ENCODE measurements around the gene APOBEC4. TPM values are rescaled to one million over a fixed set of nuclear protein-coding genes. Genes with fewer than 3 reads are reported as not detected.

APOBEC4 gene
- polyA plus RNA-seq, 1 donor from 2014 or later = not detected

DNA sequence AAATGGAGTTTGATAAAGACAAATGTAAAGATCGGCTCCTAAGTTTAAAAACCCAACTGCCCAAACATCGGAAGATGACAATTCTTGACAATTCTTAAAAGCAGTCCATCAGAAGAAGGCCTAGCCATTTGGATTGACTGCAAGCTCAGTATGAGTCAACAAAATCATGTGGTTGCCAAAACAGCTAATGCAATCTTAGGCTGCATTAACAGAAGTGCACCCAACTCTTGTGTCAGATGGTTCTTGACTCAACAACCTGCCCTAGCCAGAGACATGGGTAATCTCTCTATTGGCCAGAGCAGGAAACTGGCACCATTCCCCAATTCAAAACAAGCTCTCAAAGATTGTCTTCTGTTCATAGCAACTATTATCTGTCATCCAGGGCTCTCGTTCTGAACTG is 53.0 kb downstream of the APOBEC4 start:
- Histone ChIP-seq H3K36me3 (ENCODE audit: insufficient read depth, low read length) (no peaks in the 10 kb centered on the region), H3K9me2 (ENCODE audit: insufficient read depth, low read length) (no peaks in the 10 kb centered on the region), H3F3A (ENCODE audit: insufficient read depth, low read length, poor library complexity, severe bottlenecking) (no peaks in the 10 kb centered on the region), H3K9ac (ENCODE audit: low read length) (no peak overlapping the region), H3K9me3 (ENCODE audit: low read length) (no peaks in the 10 kb centered on the region), H3K4me3 (ENCODE audit: low read length) (no peak overlapping the region), H3K4me2 (ENCODE audit: low read length) (no peak overlapping the region), H3K27me3 (ENCODE audit: insufficient read depth, low read depth, low read length) (no peaks in the 10 kb centered on the region), H2AFZ (ENCODE audit: low read depth, low read length) (no peak overlapping the region), H3K79me2 (replicated peaks; ENCODE audit: insufficient read depth, low read length) (no peaks in the 10 kb centered on the region), H3K27ac (ENCODE audit: low read length) (no peak overlapping the region), H4K20me1 (ENCODE audit: insufficient read depth) (no peaks in the 10 kb centered on the region)
- TF ChIP-seq TAF1 (IDR thresholded peaks at IDR 0.05; ENCODE audit: low read depth) (no peak), SMC3 (conservative IDR thresholded peaks at IDR 0.05; ENCODE audit: poor library complexity) (no peak), CTCF (IDR thresholded peaks at IDR 0.05; ENCODE audit: poor library complexity, severe bottlenecking) (no peak), POLR2AphosphoS5 (IDR thresholded peaks at IDR 0.05) (no peak)

- Histone ChIP-seq H3K4me3 (ENCODE audit: low read length) (no peak overlapping the region), H3K9ac (ENCODE audit: low read length) (no peak overlapping the region), H3K27ac (ENCODE audit: low read length) (no peak overlapping the region)
Measured at GRCh38 chr1:183598386-183598785, 54.7 kb downstream of the APOBEC4 start.

DNA sequence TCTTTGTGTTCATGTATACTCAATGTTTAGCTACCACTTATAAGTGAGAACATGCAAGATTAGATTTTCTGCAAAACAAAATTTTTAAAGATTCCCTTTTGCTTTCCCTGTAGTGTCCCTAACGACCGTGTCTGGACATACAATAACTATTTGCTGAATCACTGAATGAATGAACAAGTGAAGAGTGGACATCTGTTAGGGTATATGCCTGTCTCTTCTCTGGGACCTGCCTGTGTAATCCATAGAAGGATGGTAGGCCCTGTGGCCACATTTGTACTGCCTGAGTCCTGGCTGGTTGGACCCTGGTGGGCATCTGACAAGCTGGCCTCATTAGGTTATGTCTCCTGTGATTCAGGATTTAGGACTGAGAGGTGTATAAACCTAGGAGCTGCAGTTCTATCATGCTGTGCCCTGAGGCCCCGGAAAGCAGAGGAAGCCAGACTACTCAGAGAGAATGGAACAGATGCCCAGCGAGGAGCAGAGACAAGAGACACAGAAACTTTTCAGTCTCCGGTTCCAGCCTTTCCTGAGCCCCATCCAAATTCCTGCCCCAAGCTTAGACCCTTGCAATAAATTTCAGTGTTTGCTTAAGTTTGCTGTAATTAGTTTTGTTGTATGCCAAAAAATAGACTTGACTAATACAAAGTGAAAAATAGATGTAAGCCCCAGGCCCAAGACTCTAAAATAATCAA is 55.3 kb downstream of the APOBEC4 start:
- Histone ChIP-seq H2AFZ (ENCODE audit: low read depth, low read length) (no peak overlapping the region), H3K4me2 (ENCODE audit: low read length) (no peak overlapping the region), H3K9me3 (ENCODE audit: low read length) (no peaks in the 10 kb centered on the region), H3K9me2 (ENCODE audit: insufficient read depth, low read length) (no peaks in the 10 kb centered on the region), H4K20me1 (ENCODE audit: insufficient read depth) (no peaks in the 10 kb centered on the region), H3F3A (ENCODE audit: insufficient read depth, low read length, poor library complexity, severe bottlenecking) (no peaks in the 10 kb centered on the region), H3K9ac (ENCODE audit: low read length) (no peak overlapping the region), H3K27ac (ENCODE audit: low read length) (no peak overlapping the region), H3K27me3 (ENCODE audit: insufficient read depth, low read depth, low read length) (no peaks in the 10 kb centered on the region), H3K4me3 (ENCODE audit: low read length) (no peak overlapping the region), H3K79me2 (replicated peaks; ENCODE audit: insufficient read depth, low read length) (no peaks in the 10 kb centered on the region), H3K36me3 (ENCODE audit: insufficient read depth, low read length) (no peaks in the 10 kb centered on the region)
- TF ChIP-seq EZH2 (IDR thresholded peaks at IDR 0.05; ENCODE audit: borderline replicate concordance, insufficient read depth, low read length, poor library complexity, severe bottlenecking) (no peak), RAD21 (conservative IDR thresholded peaks at IDR 0.05) (no peak), EP300 (conservative IDR thresholded peaks at IDR 0.05; ENCODE audit: poor library complexity, severe bottlenecking) (no peak), TAF1 (IDR thresholded peaks at IDR 0.05; ENCODE audit: low read depth) (no peak), SMC3 (conservative IDR thresholded peaks at IDR 0.05; ENCODE audit: poor library complexity) (no peak), CTCF (IDR thresholded peaks at IDR 0.05; ENCODE audit: poor library complexity, severe bottlenecking) (no peak), MXI1 (conservative IDR thresholded peaks at IDR 0.05; ENCODE audit: poor library complexity, severe bottlenecking) (no peak)
- TF ChIP-seq, protein P1, sequence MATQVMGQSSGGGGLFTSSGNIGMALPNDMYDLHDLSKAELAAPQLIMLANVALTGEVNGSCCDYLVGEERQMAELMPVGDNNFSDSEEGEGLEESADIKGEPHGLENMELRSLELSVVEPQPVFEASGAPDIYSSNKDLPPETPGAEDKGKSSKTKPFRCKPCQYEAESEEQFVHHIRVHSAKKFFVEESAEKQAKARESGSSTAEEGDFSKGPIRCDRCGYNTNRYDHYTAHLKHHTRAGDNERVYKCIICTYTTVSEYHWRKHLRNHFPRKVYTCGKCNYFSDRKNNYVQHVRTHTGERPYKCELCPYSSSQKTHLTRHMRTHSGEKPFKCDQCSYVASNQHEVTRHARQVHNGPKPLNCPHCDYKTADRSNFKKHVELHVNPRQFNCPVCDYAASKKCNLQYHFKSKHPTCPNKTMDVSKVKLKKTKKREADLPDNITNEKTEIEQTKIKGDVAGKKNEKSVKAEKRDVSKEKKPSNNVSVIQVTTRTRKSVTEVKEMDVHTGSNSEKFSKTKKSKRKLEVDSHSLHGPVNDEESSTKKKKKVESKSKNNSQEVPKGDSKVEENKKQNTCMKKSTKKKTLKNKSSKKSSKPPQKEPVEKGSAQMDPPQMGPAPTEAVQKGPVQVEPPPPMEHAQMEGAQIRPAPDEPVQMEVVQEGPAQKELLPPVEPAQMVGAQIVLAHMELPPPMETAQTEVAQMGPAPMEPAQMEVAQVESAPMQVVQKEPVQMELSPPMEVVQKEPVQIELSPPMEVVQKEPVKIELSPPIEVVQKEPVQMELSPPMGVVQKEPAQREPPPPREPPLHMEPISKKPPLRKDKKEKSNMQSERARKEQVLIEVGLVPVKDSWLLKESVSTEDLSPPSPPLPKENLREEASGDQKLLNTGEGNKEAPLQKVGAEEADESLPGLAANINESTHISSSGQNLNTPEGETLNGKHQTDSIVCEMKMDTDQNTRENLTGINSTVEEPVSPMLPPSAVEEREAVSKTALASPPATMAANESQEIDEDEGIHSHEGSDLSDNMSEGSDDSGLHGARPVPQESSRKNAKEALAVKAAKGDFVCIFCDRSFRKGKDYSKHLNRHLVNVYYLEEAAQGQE (IDR thresholded peaks at IDR 0.05; ENCODE audit: borderline replicate concordance) = no peak

More at GRCh38 chr1:183598386-183598785, 54.7 kb downstream of the APOBEC4 start:
- H3K4me2 ChIP-seq (ENCODE audit: low read length) = no peak overlapping the region
- H3K9me3 ChIP-seq (ENCODE audit: low read length) = no peaks in the 10 kb centered on the region
- H3K79me2 ChIP-seq (replicated peaks; ENCODE audit: insufficient read depth, low read length) = no peaks in the 10 kb centered on the region
- H3K9me2 ChIP-seq (ENCODE audit: insufficient read depth, low read length) = no peaks in the 10 kb centered on the region
- H4K20me1 ChIP-seq (ENCODE audit: insufficient read depth) = no peaks in the 10 kb centered on the region
- TF ChIP-seq EZH2 (IDR thresholded peaks at IDR 0.05; ENCODE audit: borderline replicate concordance, insufficient read depth, low read length, poor library complexity, severe bottlenecking) = no peak
- H2AFZ ChIP-seq (ENCODE audit: low read depth, low read length) = no peak overlapping the region
- no peaks in the 10 kb centered on the region for H3K27me3 ChIP-seq (ENCODE audit: insufficient read depth, low read depth, low read length)
- H3K36me3 ChIP-seq (ENCODE audit: insufficient read depth, low read length) = no peaks in the 10 kb centered on the region
- no peaks in the 10 kb centered on the region for H3F3A ChIP-seq (ENCODE audit: insufficient read depth, low read length, poor library complexity, severe bottlenecking)

Measured in neural cell (in vitro differentiated cells).